A204.1 (cell line): ENCODE results near the gene NUP58.

Experiments used
- FAIRE-seq: peaks from 2 replicates; lab custom pipeline; 2012; peaks lifted over from hg19 to GRCh38; lab: Jason Lieb, UNC

NUP58 gene

GRCh38 chr13:25377244-25377962, 76.0 kb downstream of the NUP58 start:
- no peak for FAIRE-seq

GRCh38 chr13:25378528-25378927, 77.1 kb downstream of the NUP58 start:
- FAIRE-seq, result no peak

- no peak for FAIRE-seq
Observed at GRCh38 chr13:25379011-25379410, 77.6 kb downstream of the NUP58 start.

GRCh38 chr13:25380082-25380481, 78.7 kb downstream of the NUP58 start:
- FAIRE-seq, result no peak

- FAIRE-seq, result no peak
Observed at GRCh38 chr13:25380741-25381324, 79.4 kb downstream of the NUP58 start.

- no peak for FAIRE-seq
Observed at GRCh38 chr13:25384758-25385410, 83.5 kb downstream of the NUP58 start.

- no peak for FAIRE-seq
Observed at GRCh38 chr13:25391932-25392331, 90.5 kb downstream of the NUP58 start.
